HG03457 (cell line): ENCODE results near the gene ZDHHC24.
"Not testable (repeated sequence)": the region's sequence is repeated elsewhere in the genome, so short reads cannot be mapped to it uniquely, and the experiment has no call there.

Experiments
- ATAC-seq: cut with Tn5 transposase; IDR thresholded peaks from one replicate; pipeline ENCODE4 v1.9.1; 2021; ENCODE audit warnings: moderate number of reproducible peaks; ENCODE audit not compliant: unreplicated experiment

ZDHHC24 gene

DNA sequence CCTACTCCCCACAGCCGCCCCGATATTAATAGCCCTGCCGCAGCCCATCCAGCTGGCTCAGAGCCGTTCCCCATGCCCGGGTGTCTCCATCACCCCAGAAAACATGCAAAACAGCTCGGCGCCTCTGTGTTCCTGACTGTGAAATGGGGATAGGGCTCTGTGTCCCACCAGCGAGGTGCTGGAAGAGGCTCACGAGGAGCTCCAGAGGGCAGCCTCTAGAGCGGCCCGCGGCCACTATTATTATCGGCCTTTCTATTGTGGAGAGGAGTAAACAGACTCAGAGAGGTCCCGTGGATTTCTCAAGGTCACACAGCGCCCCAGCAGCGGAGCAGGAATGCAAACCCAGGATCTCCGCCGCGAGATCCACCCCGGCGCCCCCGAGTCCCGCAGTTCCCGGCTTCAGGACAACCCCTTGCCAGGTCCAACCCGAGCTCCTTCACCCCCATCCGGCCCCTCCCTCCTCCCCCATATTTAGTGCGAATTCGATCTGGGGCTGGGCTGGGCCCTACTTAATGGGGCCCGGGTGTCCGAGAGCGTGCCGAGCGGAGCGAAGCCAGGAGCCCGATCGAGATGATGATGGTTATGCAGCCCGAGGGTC, 619 bp upstream of the ZDHHC24 start, which contains the start of gene ACTN3:
Gene ACTN3, plus strand, starts transcription at position 536 of the 598 bp plus-strand sequence. Its CDS starts 35 bp downstream, at position 571.
- no peak for ATAC-seq

DNA sequence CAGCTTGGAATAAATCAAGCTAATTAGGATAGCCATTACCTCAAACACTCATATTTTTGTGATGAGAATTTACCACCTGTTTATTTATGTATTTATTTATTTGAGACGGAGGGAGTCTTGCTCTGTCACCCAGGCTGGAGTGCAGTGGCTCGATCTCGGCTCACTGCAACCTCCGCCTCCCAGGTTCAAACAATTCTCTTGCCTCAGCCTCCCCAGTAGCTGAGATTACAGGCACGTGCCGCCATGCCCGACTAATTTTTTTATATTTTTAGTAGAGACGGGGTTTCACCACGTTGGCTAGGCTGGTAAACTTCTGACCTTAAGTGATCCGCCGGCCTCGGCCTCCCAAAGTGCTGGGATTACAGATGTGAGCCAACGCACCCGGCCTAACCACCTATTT, 896 bp downstream of the ZDHHC24 start:
- ATAC-seq = not testable (repeated sequence)

DNA sequence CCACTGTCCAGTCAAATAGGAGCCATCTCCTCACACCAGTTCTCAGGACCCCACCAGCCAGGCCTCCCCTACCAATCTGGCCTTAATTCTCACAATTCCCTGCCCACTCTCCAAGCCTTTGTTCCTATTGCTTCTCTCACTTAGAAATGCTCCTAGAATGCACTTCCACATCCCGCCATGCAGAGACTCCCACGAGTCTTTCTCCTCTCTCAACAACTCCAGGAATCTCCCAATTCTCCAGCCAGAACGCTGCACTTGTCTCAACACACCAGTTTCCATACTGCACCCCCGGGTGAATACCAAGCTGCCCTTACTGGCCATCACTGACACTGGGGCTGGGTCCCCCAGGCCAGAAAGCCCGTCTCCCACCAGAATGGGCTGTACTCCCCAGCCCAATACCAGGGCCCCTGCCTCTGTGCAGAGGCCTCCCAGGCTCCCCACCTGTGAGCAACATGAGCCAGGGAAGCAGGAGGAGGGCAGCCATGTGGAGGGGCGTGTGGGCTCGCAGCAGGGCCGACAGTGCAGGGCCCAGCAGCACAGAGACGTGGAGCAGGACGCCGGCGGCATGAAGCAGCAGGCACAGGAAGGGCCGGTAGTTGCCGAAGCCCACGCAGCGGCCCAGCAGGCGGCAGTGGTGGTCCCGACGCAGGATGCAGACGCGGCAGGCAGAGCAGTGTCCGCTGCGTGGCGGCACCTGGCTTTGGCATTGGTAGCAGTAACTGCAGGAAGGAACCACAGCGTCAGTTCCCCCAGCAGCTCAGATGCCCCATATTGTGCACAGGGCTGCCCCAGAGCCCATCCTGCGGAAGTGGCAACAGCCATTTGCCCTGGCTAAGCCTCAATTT, 2.4 kb downstream of the ZDHHC24 start:
- no peak for ATAC-seq

DNA sequence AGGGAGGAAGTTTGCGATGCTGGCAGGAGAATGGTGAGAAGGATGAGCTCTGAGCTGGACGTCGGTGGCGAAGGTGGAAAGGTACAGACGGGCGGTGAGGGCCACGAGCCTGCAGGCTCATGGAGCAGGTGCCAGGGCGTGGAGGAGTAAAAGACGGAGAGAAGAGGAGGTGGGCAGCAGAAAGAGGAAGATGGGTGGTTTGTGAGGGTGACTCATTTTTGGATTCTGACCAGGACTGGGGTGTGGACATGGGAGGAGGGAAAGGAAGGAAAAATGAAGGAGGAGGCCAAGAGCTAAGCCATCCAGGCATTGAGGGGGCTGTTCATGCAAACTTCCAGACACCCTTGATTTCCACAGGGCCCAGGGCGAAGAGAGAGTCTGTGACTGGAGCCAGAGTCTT, 3.5 kb downstream of the ZDHHC24 start:
- ATAC-seq = no peak

DNA sequence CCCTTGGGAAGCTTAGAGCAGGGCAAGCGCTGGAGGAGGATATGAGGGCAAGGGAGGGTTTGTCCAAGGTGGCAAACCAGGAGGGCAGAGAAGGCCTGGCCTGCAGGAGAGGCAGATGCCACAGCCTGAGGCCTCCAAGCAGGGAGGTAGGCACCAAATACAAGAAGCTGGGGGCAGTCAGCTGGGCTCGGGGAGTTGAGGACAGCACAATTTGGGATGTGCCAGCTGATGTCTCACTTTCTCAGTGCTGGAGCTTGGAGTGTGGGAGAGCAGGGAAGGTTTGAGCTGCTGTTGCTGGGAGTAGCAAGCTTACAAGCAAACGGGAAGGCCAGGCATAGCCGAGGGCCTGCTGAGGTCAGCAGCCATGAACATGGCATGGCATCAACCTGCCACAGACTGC, 4.0 kb downstream of the ZDHHC24 start:
- no peak for ATAC-seq

DNA sequence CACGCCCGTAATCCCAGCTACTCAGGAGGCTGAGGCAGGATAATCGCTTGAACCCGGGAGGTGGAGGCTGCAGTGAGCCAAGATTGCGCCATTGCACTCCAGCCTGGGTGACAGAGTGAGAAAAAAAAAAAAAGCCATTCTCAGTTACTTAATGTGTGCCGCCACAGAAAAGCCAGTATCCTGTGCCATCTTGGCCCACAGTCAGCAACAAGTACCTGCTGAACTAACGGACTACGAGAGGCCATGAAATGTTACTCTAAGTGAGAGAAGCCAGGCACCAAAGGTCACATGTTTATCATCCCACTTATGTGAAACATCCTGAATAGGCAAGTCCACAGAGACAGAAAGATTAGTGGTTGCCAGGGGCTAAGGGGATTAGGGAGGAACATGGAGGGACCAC, 5.2 kb downstream of the ZDHHC24 start:
- ATAC-seq = not testable (repeated sequence)

DNA sequence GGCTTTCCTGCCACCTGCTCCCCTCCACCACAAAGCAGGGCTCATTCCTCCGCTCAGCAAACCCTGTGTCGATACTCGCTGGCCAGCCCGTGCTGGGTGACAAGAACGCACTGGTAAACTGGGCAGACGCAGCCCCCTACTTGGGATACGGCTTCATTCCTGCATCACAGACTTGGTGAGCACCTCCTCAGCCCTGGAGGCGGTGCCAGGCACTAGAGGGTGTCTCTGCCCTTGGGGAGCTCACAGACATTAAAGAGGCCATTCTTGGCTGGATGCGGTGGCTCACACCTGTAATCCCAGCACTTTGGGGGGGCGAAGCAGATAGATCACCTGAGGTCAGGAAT, 6.0 kb downstream of the ZDHHC24 start:
- ATAC-seq = no peak

DNA sequence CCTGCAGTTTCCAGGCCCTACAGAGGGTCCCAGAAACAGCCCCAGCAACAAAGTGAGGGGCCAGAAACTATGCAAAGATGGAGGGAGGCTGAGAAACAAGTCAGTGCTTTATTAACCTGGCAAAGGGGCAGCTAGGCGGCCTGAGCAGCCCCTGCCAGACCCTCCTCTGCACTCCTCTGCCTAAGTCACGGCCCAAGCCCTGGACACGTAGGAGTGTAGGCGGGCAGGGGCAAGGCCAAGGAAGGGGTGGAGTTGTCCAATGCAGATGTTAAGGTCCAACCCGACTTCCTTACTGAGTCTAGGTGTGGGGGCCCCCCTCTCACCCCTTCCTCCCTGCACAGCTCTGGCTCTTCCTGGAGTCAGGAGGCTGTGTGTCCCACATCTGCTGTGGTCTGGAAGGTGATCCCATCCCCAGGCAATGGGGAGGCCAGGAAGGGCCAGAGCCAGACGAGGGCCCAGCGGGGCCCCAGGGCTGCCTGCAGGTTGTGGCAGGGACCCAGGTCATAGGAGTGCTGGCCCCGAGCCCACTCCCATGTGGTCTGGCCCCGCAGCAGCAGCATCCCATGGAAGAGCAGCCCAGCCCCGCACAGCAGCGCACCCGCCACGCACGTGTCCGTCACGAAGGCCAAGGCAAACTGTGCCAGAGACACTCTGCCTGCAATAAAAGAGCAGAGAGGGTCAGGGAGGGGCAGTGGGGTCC, 6.5 kb downstream of the ZDHHC24 start:
- no peak for ATAC-seq

DNA sequence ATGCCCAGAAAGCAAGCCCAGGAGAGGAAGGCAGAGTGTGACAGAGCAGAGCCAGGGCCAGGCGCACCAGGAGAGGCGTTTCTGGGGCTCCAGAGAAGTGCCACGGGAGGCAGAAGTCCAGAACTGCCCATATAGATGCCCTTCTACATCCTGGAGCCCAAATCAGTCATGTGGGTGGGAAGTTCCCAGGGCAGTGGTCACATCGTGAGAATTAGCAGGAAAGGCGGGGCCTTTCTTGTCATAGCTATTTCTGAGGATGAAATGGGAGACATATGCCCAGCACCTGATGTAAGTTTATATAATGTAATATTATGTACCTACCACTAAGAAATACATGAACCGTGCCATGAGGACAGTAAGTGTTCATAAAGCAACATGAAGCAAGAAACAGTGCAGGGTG, 13.1 kb downstream of the ZDHHC24 start:
- no peak for ATAC-seq

DNA sequence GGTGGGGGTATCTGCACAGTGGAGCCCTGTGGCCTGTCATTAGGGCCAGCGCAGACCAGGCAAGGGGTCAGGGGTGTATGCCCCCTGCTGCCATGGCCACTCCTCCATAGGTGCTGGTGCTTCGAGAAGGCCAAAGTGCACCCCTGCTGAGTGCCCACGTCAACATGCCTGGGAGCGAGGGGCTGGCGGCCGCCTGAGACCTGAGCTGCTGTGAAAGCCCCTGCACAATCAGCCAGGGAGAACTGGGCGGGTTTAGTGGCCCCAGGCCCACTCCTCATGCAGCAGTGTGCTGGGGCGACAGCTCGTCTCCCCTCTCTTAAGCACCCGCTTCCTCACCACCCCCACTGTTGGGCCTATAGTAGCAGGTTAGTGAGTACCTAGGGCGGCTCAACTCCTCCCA, 14.0 kb downstream of the ZDHHC24 start:
- no peak for ATAC-seq

DNA sequence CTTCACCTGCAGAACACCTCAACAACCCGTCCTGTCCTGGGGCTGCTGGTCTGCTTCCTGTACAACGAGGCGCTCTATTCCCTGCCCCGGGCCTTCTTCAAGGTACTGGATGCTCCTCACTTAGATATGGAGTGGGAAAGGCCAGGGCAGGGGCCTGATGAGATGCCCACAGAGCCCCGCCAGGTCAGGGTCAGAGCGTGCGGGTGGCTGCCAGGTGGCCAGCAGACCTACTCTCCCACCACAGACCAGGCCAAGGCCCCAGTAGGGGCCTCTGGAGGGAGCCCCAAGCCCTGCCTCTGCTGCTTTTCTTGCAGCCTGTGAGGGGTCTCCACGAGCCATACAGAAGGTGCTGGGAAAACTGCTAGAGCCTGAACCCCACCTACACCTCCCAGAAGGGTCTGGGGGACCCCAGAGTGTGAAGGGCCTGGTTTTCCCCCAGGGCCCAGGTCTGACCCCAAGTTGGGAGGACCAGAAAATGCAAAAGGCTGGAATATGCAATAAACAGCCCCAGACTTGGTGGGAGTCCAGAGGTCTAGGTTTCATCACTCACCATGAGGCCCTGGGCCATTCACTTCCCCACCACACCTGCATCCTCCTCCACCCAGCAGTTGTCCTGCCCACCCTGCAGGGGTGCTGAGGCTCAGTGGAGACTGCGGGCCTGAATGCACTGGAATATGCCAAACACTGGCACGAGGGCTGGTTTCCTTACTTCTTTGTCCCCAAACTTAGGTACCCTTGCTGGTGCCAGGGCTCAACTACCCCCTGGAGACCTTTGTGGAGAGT, 14.7 kb downstream of the ZDHHC24 start:
- ATAC-seq = no peak

DNA sequence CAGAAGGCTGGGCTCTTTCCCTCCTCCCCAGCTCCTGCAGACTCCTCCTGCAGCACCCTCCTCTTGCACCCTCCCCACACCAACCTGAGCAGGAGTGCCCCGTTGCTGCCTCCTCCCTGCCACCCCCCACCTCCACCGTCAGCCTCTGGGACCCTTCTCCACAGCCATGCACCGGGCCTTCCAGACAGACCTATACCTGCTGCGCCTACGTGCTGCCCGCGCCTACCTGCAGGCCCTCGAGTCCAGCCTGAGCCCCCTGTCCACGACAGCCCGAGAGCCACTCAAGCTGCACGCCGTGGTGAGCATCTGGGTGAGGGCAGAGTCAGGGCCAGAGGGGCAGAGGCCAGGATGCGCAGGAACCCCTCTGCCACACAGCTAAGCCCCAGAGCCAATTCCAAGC, 16.2 kb downstream of the ZDHHC24 start:
- ATAC-seq = no peak

DNA sequence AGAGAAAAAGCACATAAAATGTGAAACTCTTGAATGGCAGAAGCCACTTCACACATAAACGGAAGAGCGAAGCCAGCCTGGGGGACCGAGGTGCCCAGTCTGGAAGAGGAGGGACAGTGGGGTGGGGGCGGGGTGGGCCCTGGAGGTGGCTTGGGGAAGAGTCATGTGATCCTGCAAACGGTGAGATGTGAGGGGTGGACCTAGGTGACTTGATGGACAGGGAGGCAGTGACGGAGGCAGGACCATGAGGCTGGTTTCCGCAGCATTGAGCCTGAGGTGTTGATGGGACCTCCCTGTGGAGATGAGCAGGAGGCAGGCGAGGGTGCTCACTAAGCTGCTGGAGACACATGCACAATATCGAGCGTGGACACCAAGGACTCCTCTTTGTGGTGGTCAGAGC, 16.8 kb downstream of the ZDHHC24 start:
- ATAC-seq = no peak

DNA sequence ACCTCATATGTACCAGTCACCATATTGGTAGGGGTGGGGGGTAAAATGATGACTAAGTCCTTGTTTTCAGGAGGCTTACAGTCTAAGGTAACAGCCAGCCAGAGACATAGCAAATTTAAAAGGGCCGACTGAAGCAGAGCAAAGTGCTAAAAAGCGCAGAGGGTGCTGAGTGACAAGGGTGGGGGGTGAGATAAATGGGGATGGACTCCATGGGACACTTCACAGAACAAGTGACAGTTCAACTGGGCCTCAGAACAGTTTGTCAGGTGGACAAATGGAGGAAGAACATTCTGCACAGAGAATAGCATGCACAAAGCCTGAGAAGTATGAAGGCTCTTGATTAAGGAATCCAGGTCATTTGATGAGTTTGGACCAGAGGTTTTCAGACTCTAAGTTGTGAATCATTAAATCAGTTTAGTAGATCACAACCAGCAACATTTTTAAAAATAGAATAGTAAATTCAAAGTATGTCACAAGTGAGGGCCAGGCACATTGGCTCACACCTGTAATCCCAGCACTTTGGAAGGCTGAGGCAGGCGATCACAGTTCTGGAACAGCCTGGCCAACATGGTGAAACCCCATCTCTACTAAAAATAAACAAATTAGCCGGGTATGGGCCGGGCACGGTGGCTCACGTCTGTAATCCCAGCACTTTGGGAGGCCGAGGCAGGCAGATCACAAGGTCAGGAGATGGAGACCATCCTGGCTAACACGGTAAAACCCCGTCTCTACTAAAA, 21.4 kb downstream of the ZDHHC24 start:
- ATAC-seq = no peak

DNA sequence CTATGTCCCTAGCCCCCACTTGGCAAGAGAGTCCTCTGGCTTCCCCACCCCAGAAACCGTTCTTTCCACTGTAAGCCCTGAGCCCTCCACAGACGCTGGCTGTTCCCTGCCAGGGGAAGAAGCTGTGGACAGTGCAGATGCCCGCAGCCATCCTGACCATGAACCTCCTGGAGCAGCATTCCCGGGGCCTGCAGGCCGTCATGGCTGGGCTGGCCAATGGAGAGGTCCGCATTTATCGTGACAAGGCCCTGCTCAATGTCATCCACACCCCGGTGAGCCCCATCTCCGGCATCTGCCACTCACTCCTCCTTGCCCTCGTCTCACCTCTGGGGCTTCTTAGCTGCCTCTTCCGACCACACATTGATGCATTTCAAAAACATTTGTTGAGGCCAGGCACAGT, 22.2 kb downstream of the ZDHHC24 start:
- ATAC-seq = no peak

DNA sequence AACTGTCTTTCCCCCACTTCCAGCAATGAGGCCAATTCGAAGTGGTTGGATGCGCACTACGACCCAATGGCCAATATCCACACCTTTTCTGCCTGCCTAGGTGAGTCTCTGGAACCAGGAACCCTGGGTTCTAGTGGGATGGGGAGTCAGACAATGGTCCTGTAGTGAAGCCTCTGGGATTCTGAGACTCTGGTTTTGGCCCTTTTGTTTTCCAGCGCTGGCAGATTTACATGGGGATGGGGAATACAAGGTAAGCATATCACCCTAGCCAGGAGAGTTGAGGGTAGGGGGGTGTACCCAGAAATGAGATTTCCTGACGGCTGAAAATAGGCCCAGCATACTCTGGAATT, 34.9 kb downstream of the ZDHHC24 start:
- no peak for ATAC-seq

DNA sequence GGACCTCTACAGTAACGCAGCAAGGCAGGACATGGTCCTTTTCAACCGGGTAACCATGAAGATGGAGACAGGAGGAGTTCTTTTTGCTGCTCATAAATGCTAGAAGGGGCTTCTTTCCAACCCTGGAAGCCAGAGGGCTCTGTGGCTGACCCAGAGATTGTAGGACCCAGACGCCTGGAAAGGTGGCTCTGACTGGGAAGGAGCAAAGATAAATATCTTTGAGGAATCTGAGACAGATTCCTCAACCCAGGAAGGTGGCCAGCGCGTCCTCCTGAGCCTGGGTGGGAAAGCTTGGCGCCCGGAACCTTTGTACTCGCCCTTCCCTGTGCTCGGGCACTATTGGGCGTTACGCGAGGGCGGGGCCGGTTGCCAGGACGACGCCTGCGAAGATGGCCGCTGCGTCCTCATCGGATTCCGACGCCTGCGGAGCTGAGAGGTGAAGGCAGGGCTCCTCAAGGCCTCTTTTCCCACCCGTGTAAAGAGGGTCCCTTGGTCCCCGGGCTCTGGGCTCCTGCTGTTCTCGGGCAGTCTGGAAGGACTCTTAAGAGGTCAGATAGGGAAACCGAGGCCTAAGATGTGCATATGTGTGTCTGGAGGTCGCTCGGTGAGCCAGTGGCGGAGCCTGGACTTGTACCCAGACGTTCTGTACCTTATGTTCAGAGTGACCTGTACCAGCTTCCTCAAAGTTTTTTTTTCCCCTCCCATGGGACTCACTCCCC, 35.4 kb downstream of the ZDHHC24 start, which contains the start of gene BBS1:
Gene BBS1, plus strand, starts transcription at position 365 of the 719 bp plus-strand sequence. Its CDS starts 25 bp downstream, at position 390.
- no peak for ATAC-seq

DNA sequence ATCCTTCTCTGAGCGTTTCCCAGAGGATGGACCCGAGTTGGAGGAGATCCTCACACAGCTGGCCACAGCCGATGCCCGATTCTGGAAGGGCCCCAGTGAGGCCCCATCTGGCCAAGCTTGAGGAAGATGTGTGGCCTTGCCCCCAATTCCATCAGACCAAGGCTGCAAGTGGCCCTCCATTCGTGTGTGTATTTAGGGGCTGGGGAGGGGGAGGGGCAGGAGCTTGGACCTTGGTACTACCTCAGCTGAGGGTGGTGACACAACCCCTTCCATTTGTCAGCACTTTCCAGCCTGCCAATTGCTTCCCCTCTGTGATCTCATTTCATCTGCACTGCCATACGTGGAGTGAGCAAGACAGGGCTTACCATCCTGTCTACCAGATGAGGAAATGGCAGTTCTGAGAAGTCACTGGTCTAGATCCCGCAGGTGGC, 36.7 kb downstream of the ZDHHC24 start:
- no peak for ATAC-seq

DNA sequence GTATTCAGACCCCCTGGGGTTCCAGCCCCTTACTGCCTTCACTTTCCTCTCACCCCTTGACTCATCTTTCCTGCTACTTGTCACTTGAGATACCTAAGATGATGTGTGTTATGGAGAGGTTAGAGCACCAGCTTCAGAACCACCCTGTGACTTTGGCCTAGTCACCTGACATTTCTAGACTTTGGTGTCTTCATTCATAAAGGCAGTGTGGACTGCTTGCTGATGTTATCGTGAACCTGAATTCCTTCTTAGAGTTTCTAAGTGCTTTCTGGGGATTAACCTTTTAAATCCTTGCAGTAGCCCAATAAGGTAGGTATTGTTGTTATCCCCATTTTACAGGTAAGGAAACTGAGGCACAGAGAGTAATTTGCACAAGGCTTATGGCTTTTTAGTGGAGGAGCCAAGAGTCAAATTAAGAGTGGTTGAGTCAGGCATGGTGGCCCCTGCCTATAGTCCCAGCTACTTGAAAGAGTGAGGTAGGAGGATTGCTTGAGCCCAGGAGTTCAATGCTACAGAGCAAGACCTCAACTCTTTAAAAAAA, 40.5 kb downstream of the ZDHHC24 start:
- ATAC-seq = no peak

DNA sequence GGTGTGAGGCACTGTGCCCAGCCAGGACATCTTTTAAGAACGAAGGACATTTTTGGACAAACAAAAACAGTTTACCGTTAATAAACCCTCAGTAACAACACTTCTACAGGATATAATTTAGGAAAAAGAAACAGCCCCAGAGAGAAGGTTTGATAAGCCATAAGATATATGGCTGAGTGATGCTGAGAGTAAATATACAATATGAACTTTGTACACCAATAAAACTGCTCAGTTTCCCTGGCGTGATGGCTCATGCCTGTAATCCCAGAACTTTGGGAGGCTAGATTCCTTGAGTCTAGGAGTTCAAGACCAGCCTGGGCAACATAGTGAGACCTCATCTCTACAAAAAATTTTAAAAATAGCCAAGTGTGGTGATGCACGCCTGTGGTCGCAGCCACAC, 47.3 kb downstream of the ZDHHC24 start:
- ATAC-seq = no peak
